WTC11 (cell line): ENCODE results near the gene PAQR6.

Experiments used
- ATF2 ChIP-seq: sonication (generic); formaldehyde crosslinking; IDR thresholded peaks from 2 replicates; pipeline ENCODE4 v1.8.1; 2022; ENCODE audit warnings: low read depth, missing genetic modification reagents, borderline replicate concordance
- CBFB ChIP-seq: sonication (generic); formaldehyde crosslinking; IDR thresholded peaks from 2 replicates; pipeline ENCODE4 v1.8.1; 2022; ENCODE audit warnings: mild to moderate bottlenecking, low read depth, missing genetic modification reagents
- CTCF ChIP-seq: fragments of 200-600 bp; IDR thresholded peaks from 2 replicates; pipeline ENCODE4 v1.8.0; 2022; ENCODE audit warnings: antibody characterized with exemption
- JUN ChIP-seq: sonication (generic); formaldehyde crosslinking; IDR thresholded peaks from 2 replicates; pipeline ENCODE4 v1.8.0; 2023; ENCODE audit warnings: mild to moderate bottlenecking, missing genetic modification reagents
- SMAD3 ChIP-seq: sonication (generic); formaldehyde crosslinking; IDR thresholded peaks from 2 replicates; pipeline ENCODE4 v1.8.0; 2022; ENCODE audit warnings: missing genetic modification reagents, mild to moderate bottlenecking, borderline replicate concordance
- TP53 ChIP-seq: sonication (generic); formaldehyde crosslinking; IDR thresholded peaks from 2 replicates; pipeline ENCODE4 v1.8.1; 2023; ENCODE audit warnings: mild to moderate bottlenecking, missing genetic modification reagents
- USF1 ChIP-seq: sonication (generic); formaldehyde crosslinking; IDR thresholded peaks from 2 replicates; pipeline ENCODE4 v1.8.0; 2022; ENCODE audit warnings: mild to moderate bottlenecking, missing genetic modification reagents

GRCh38 chr1:156200044-156200443, 47.8 kb downstream of the PAQR6 start:
- TF ChIP-seq CTCF, result no peak
- no peak for TF ChIP-seq ATF2 (CRISPR knock-in tag)
- TF ChIP-seq USF1, result no peak
- no peak for TF ChIP-seq CBFB (CRISPR knock-in tag)
- no peak for TF ChIP-seq TP53 (CRISPR knock-in tag)
- TF ChIP-seq SMAD3 (CRISPR knock-in tag), result no peak
- TF ChIP-seq JUN (CRISPR knock-in tag), result no peak
